Thyroid gland (tissue), 4 donors: ENCODE results near the gene GDAP1L1. TPM values are rescaled to one million over a fixed set of nuclear protein-coding genes. Genes with fewer than 3 reads are reported as not detected.

Source experiments
- DNase-seq, 2 donors: peaks; one replicate each; pipeline ENCODE4 v3.0.0-alpha.2; 2019
- H3K27ac ChIP-seq, 3 donors: fragments of 200-600 bp; sonication (generic); 1 replicate in 2 of 3; 2 replicates in 1 of 3; pipeline ENCODE4 v1.5.1; 2016 to 2019; ENCODE audit warnings: mild to moderate bottlenecking in 1 of 3, moderate library complexity in 1 of 3
- H3K27me3 ChIP-seq: fragments of 200-600 bp; sonication (generic); one replicate; pipeline ENCODE4 v1.5.1; 2019
- H3K36me3 ChIP-seq, 2 donors: fragments of 200-600 bp; sonication (generic); one replicate each; pipeline ENCODE4 v1.5.1; 2016 to 2019
- H3K4me1 ChIP-seq, 2 donors: fragments of 200-600 bp; sonication (generic); one replicate each; pipeline ENCODE4 v1.5.1; 2017 to 2019
- H3K4me3 ChIP-seq, 3 donors: fragments of 200-600 bp; sonication (generic); replicated peaks in 1 of 3; 1 replicate in 2 of 3; 2 replicates in 1 of 3; pipeline ENCODE4 v1.5.1; 2016; ENCODE audit warnings: mild to moderate bottlenecking in 1 of 3
- H3K9me3 ChIP-seq: fragments of 200-600 bp; sonication (generic); one replicate; pipeline ENCODE4 v1.5.1; 2017
- POLR2A ChIP-seq, 2 donors: fragments of 450-650 bp; IDR thresholded peaks; one replicate each; pipeline ENCODE4 v1.6.1; 2017; ENCODE audit warnings: antibody characterized with exemption in 2 of 2, mild to moderate bottlenecking in 2 of 2, moderate library complexity in 1 of 2
- WGBS, 2 donors: methylation state at CpG; one replicate each; pipeline ENCODE4 v1.1.5; 2017; 5-methylcytosine and 5-hydroxymethylcytosine counted together
- intact Hi-C: fragments of 100-400 bp; cut with DNase I; formaldehyde crosslinking; loops from one replicate; pipeline ENCODE4 v1.15.1; 2023
- total RNA-seq, 4 donors: library from RNA; depleted of rRNA; stranded (reverse); fragments of >200 nt; gene quantifications; one replicate each; pipeline ENCODE4 v1.2.3, GENCODE V29; 2016
- TF ChIP-seq, protein P1 (sequence below), 6 experiments: fragments of 200-600 bp in 3 of 6; fragments of 450-650 bp in 3 of 6; sonication (generic) in 3 of 6; IDR thresholded peaks; one replicate each; pipeline ENCODE4 v1.5.1; 2016 to 2019; ENCODE audit warnings: antibody characterized with exemption in 6 of 6, mild to moderate bottlenecking in 2 of 6, inconsistent platforms in 1 of 6, moderate library complexity in 1 of 6

GDAP1L1 gene
- total RNA-seq, 4 donors from 2014 or later, result 0.29 TPM; not detected in 3

DNA sequence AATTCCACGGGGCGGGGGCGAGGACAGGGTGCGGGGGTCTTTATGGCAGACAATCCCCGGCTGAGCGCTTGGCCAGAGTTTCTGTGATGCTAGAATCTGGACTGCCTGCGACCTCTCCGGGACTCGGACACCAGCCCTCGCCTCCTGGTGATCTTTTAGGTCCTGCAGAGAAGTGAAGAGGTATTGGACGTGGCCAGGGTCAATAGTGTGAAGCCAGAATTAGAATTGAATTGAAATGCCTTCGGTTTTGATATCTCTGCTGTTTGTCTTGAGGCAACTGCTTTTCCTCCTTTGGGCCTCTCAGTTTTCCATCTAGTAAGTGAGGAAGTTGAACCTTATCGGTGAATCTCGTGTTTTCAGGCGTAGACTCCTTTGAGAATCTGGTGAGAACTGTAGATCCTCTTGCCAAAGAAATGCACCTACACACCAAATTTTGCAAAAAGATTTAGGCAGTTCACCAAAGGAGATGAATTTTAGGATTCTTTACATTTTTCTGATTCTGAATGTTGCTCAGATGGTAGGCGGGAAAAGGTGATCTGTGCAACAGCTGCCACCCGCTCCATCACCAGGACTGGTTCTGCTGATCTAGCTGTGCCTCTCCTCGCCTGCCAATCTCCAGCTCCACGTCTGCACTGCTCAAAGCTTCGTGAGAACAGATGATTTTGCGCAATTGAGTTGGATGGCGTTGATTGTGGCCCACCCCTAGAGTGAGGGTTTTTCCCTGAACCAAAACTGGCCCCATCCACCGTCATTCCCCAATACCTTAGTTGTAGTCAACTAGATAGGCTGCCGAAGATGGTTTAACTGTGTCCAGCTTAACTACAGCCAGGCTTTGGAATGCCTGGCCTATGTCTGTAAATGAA, 35.7 kb upstream of the GDAP1L1 start:
- Histone ChIP-seq H3K9me3 (no peaks in the 10 kb centered on the region), H3K4me3 (peak overlapping the region; percentile 49 to 83 (median 52)), H3K36me3 (no peaks in the 10 kb centered on the region), H3K4me1 (peaks cover 27 to 31% of the 10 kb centered on the region in 2 donors), H3K27ac (peak overlapping the region; percentile 84 to 92 (median 91)), H3K27me3 (no peaks in the 10 kb centered on the region)
- WGBS, 2 donors, result 14 to 22% methylated on average over 17 to 23 of the region's 24 CpGs
- DNase-seq, result peak in 1 of 2 donors; percentile 23
- intact Hi-C loops, result loop anchor here (10.0 kb wide), 2 partner anchors 173 to 263 kb away; partner anchors contain the start of gene TTPAL
- TF ChIP-seq, protein P1, sequence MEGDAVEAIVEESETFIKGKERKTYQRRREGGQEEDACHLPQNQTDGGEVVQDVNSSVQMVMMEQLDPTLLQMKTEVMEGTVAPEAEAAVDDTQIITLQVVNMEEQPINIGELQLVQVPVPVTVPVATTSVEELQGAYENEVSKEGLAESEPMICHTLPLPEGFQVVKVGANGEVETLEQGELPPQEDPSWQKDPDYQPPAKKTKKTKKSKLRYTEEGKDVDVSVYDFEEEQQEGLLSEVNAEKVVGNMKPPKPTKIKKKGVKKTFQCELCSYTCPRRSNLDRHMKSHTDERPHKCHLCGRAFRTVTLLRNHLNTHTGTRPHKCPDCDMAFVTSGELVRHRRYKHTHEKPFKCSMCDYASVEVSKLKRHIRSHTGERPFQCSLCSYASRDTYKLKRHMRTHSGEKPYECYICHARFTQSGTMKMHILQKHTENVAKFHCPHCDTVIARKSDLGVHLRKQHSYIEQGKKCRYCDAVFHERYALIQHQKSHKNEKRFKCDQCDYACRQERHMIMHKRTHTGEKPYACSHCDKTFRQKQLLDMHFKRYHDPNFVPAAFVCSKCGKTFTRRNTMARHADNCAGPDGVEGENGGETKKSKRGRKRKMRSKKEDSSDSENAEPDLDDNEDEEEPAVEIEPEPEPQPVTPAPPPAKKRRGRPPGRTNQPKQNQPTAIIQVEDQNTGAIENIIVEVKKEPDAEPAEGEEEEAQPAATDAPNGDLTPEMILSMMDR (IDR thresholded peaks at IDR 0.05), result no peak
- no peak for TF ChIP-seq POLR2A (IDR thresholded peaks at IDR 0.05)

GRCh38 chr20:44212792-44213191, 34.3 kb upstream of the GDAP1L1 start:
- whole genome bisulfite sequencing, 2 donors, result 89% methylated on average over 4 of the region's 4 CpGs
- no peak overlapping the region for H3K27ac ChIP-seq
- peaks cover 23 to 25% of the 10 kb centered on the region in 2 donors for H3K4me1 ChIP-seq
- no peaks in the 10 kb centered on the region for H3K9me3 ChIP-seq
- no peak overlapping the region for H3K4me3 ChIP-seq
- H3K36me3 ChIP-seq, result no peaks in the 10 kb centered on the region
- DNase-seq, result no peak
- no peaks in the 10 kb centered on the region for H3K27me3 ChIP-seq
- intact Hi-C loops, result loop anchor here (10.0 kb wide), 2 partner anchors 172 to 262 kb away; partner anchors contain the start of gene TTPAL
- no peak for TF ChIP-seq POLR2A (IDR thresholded peaks at IDR 0.05)
- TF ChIP-seq, protein P1 (IDR thresholded peaks at IDR 0.05), result no peak

- 54 to 55% methylated on average over 7 of the region's 7 CpGs for WGBS, 2 donors
- intact Hi-C loops, result loop anchor here (10.0 kb wide), 2 partner anchors 170 to 260 kb away; partner anchors contain the start of gene TTPAL
Measured at GRCh38 chr20:44215125-44215524, 32.0 kb upstream of the GDAP1L1 start.

GRCh38 chr20:44217342-44218092, 29.6 kb upstream of the GDAP1L1 start:
- DNase-seq, result peak; percentile 67 to 69
- Histone ChIP-seq H3K4me3 (no peak overlapping the region), H3K9me3 (no peaks in the 10 kb centered on the region), H3K27me3 (no peaks in the 10 kb centered on the region), H3K4me1 (no peaks in the 10 kb centered on the region), H3K27ac (no peak overlapping the region), H3K36me3 (no peaks in the 10 kb centered on the region)
- intact Hi-C loops, result loop anchor here (2.0 to 10.0 kb wide), 3 partner anchors 93 to 257 kb away; partner anchors contain the start of genes FITM2 and TTPAL
- TF ChIP-seq POLR2A (IDR thresholded peaks at IDR 0.05), result no peak
- TF ChIP-seq, protein P1 (IDR thresholded peaks at IDR 0.05), result peak in 5 of 6 experiments; percentile 48 to 84 (median 79)
- 51 to 57% methylated on average over 11 of the region's 11 CpGs for WGBS, 2 donors

More at GRCh38 chr20:44215125-44215524, 32.0 kb upstream of the GDAP1L1 start:
- Histone ChIP-seq H3K9me3 (no peaks in the 10 kb centered on the region), H3K27ac (no peak overlapping the region), H3K27me3 (no peaks in the 10 kb centered on the region), H3K4me3 (no peak overlapping the region), H3K36me3 (no peaks in the 10 kb centered on the region), H3K4me1 (peaks cover 7 to 9% of the 10 kb centered on the region in 2 donors)
- TF ChIP-seq, protein P1 (IDR thresholded peaks at IDR 0.05), result peak; percentile 40 to 84 (median 70)
- no peak for TF ChIP-seq POLR2A (IDR thresholded peaks at IDR 0.05)
- peak; percentile 69 to 76 for DNase-seq
